K562 (cell line): ENCODE measurements around the gene ANXA10. TPM values are rescaled to one million over a fixed set of nuclear protein-coding genes. Genes with fewer than 3 reads are reported as not detected.

Experiments used
- ATAC-seq: fragments of 200-7000 bp; cut with Tn5 transposase; 3 replicates; pipeline ENCODE4 v1.9.1; 2020; ENCODE audit warnings: moderate library complexity
- BruUV-seq: library from RNA; stranded (reverse); fragments of 400-500 nt; replicated peaks from 2 replicates; lab custom pipeline; 2021; lab: Mats Ljungman, UMichigan
- CTCF ChIA-PET: fragments of 300-600 bp; formaldehyde crosslinking; extraction: SDS; loops from one replicate; lab custom pipeline; 2021; ENCODE audit warnings: low intra/inter-chr PET ratio; lab: Yijun Ruan, JAX
- POLR2A ChIA-PET: fragments of 300-600, 350-650 bp; sonication (Branson Sonifier 250); formaldehyde crosslinking; extraction: SDS; loops from one replicate; lab custom pipeline; 2021; ENCODE audit warnings: antibody characterized with exemption, inconsistent platforms; lab: Yijun Ruan, JAX
- DNase-seq, 4 experiments: peaks; one replicate each; pipeline versions ENCODE4 v3.0.0 to v3.0.0-alpha.2; 2011 to 2018; ENCODE audit warnings: low spot score in 3 of 4, mixed read lengths in 3 of 4; ENCODE audit errors: extremely low read depth in 1 of 4
- FAIRE-seq: peaks from 2 replicates; lab custom pipeline; 2011; peaks lifted over from hg19 to GRCh38; lab: Jason Lieb, UNC
- H2AFZ ChIP-seq: 2 replicates; pipeline ENCODE4 v1.6.0; 2011; ENCODE audit warnings: low read depth, low read length, control low read depth, inconsistent platforms
- H3K27ac ChIP-seq: fragments of 200-600 bp; 3 replicates; pipeline ENCODE4 v1.8.0; 2011; ENCODE audit warnings: low read depth, mild to moderate bottlenecking, control low read depth, inconsistent platforms, low read length, moderate library complexity, mixed read lengths; ENCODE audit errors: extremely low read depth
- H3K27me3 ChIP-seq, 2 experiments: fragments of 300-600 bp in 1 of 2; 2 replicates in 1 of 2; 3 replicates in 1 of 2; pipeline versions ENCODE4 v1.6.0 to v1.8.0; 2011; ENCODE audit warnings: inconsistent platforms in 2 of 2, low read length in 2 of 2, mild to moderate bottlenecking in 1 of 2, mixed read lengths in 1 of 2, moderate library complexity in 1 of 2; ENCODE audit not compliant: control insufficient read depth in 2 of 2, insufficient read depth in 2 of 2
- H3K36me3 ChIP-seq: fragments of 300-600 bp; 3 replicates; pipeline ENCODE4 v1.8.0; 2011; ENCODE audit warnings: mild to moderate bottlenecking, low read length, inconsistent platforms; ENCODE audit not compliant: control insufficient read depth, insufficient read depth
- H3K4me1 ChIP-seq, 2 experiments: fragments of 200-600 bp in 1 of 2; replicated peaks in 1 of 2; 2 replicates in 1 of 2; 3 replicates in 1 of 2; pipeline versions ENCODE4 v1.5.1 to v1.8.0; 2011; ENCODE audit warnings: inconsistent platforms in 2 of 2, low read length in 2 of 2, mild to moderate bottlenecking in 1 of 2, mixed read lengths in 1 of 2, moderate library complexity in 1 of 2; ENCODE audit not compliant: control insufficient read depth in 2 of 2, insufficient read depth in 2 of 2
- H3K4me2 ChIP-seq: 2 replicates; pipeline ENCODE4 v1.6.1; 2011; ENCODE audit warnings: low read length, control low read depth, inconsistent platforms, mixed read lengths; ENCODE audit not compliant: insufficient read depth
- H3K4me3 ChIP-seq: fragments of 200-600 bp; sonication (generic), shearing (Covaris generic); 2 replicates; pipeline ENCODE4 v1.5.1; 2016; ENCODE audit warnings: control low read depth, inconsistent platforms
- H3K79me2 ChIP-seq: fragments of 200-600 bp; 3 replicates; pipeline ENCODE4 v1.8.0; 2011; ENCODE audit warnings: low read length, inconsistent platforms; ENCODE audit not compliant: control insufficient read depth, insufficient read depth
- H3K9ac ChIP-seq, 2 experiments: 2 replicates each; pipeline versions ENCODE4 v1.6.0 to v1.6.1; 2011; ENCODE audit warnings: low read depth in 2 of 2, low read length in 2 of 2, control low read depth in 1 of 2, inconsistent platforms in 1 of 2, mild to moderate bottlenecking in 1 of 2, mixed read lengths in 1 of 2; ENCODE audit not compliant: insufficient read depth in 1 of 2
- H3K9me1 ChIP-seq: one replicate; pipeline ENCODE4 v1.6.0; 2011; ENCODE audit warnings: inconsistent platforms, mild to moderate bottlenecking, low read length, moderate library complexity; ENCODE audit not compliant: control insufficient read depth, insufficient read depth
- H3K9me3 ChIP-seq: replicated peaks from 2 replicates; pipeline ENCODE4 v1.5.1; 2011; ENCODE audit warnings: low read depth, low read length, inconsistent platforms; ENCODE audit not compliant: control insufficient read depth, insufficient read depth
- H4K20me1 ChIP-seq: replicated peaks from 2 replicates; pipeline ENCODE4 v1.6.1; 2011; ENCODE audit warnings: low read length, inconsistent platforms, mixed read lengths; ENCODE audit not compliant: control insufficient read depth, insufficient read depth
- CTBP1 ChIP-seq: fragments of 450-650 bp; IDR thresholded peaks from 2 replicates; pipeline ENCODE4 v1.6.1; 2016; ENCODE audit warnings: borderline replicate concordance
- MAFG ChIP-seq: fragments of 450-650 bp; conservative IDR thresholded peaks from 2 replicates; pipeline ENCODE4 v1.6.1; 2016; ENCODE audit warnings: missing genetic modification characterization, missing compliant biosample characterization
- POLR2H ChIP-seq: IDR thresholded peaks from 2 replicates; pipeline ENCODE4 v1.6.1; 2016; ENCODE audit warnings: missing genetic modification characterization, low read depth, mild to moderate bottlenecking, control low read depth, missing compliant biosample characterization, moderate library complexity
- SMAD2 ChIP-seq: fragments of 150-350 bp; IDR thresholded peaks from 2 replicates; pipeline ENCODE4 v1.6.1; 2014; ENCODE audit warnings: low read depth, mild to moderate bottlenecking, low read length
- WGBS: fragments of 100-300 bp; shearing (Covaris generic); methylation state at CpG from one replicate; pipeline ENCODE4 v1.1.6; 2016; ENCODE audit warnings: low coverage, mixed read lengths; ENCODE audit not compliant: insufficient coverage; ENCODE audit errors: missing lambda C conversion rate; 5-methylcytosine and 5-hydroxymethylcytosine counted together
- in situ Hi-C: fragments of 300-500 bp; cut with MboI; formaldehyde crosslinking; loops from 4 replicates; pipeline ENCODE4 v1.15.0; 2018; ENCODE audit warnings: inconsistent platforms, mixed read lengths
- intact Hi-C: fragments of 100-400 bp; cut with micrococcal nuclease; formaldehyde crosslinking; loops from 2 replicates; pipeline ENCODE4 v1.14.2; 2022
- polyA plus RNA-seq, 8 experiments: library from polyadenylated mRNA; depleted of rRNA in 4 of 8; stranded (reverse) in 5 of 8; unstranded in 3 of 8; fragments of >200 nt; fragmentation: Nextera tagmentation in 2 of 8; fragmentation: Illumina TruSeq in 1 of 8; extraction: Ambion mirVana in 2 of 8; extraction: Trizol in 1 of 8; gene quantifications; 2 replicates each; pipeline versions ENCODE4 v1.2.1 to v1.2.3, GENCODE V29; 2011 to 2014; ENCODE audit warnings: inconsistent platforms in 1 of 8, missing spikeins in 1 of 8
- total RNA-seq, 7 experiments: library from RNA; depleted of rRNA in 6 of 7; stranded (reverse); fragments of >200 nt in 6 of 7; fragmentation: Illumina TruSeq in 2 of 7; extraction: Trizol in 2 of 7; gene quantifications; 2 replicates each; pipeline versions ENCODE4 v1.2.1 to v1.2.3, GENCODE V29; 2011 to 2021; ENCODE audit warnings: low replicate concordance in 1 of 7
- TF ChIP-seq, protein P1 (sequence below): fragments of 450-650 bp; formaldehyde crosslinking; conservative IDR thresholded peaks from 2 replicates; pipeline ENCODE4 v1.4.0; 2022; ENCODE audit warnings: mild to moderate bottlenecking, missing genetic modification characterization
- TF ChIP-seq, protein P2 (sequence below): sonication (generic); IDR thresholded peaks from 2 replicates; pipeline ENCODE4 v1.6.1; 2016

Gene ANXA10
- total and polyA plus RNA-seq, 9 of the 15 experiments (the other 6 are each of a cell fraction or from before 2014, with no cell fraction given) = not detected

DNA sequence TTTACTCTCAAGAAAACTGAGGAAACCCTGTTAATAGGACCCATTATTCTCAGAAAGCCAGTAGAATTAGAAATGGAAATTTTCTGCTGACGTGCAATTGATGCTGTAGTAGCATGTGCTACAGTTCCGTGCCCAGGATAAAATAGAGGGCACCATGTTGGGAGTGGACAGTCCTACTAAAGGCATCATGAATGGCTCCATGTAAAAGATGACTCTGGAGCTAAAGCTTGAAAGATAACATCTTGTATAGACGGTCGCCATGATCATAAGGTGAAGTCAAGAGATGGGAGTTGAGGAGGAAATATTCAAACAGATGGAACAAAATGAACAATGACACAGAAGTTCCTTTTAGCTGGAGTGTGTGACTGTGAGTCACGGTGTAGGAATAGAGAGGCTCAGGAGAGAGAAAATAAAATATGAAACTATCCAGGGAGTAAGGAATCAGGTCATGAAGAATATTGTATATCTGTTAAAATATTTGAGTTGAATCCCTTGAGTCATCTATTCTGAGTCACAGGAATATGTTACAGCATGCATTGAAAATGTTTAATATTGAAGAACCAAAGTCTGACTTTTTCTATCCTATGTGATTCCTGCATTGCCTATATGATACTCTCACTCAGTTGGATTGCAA is 31.8 kb downstream of the ANXA10 start:
- ATAC-seq = no peak
- Histone ChIP-seq H3K27me3 (no peaks in the 10 kb centered on the region), H3K4me1 (no peaks in the 10 kb centered on the region), H3K4me2 (no peak overlapping the region), H3K27ac (no peak overlapping the region), H3K4me3 (no peak overlapping the region), H3K9ac (no peak overlapping the region), H3K9me3 (no peaks in the 10 kb centered on the region), H3K79me2 (no peaks in the 10 kb centered on the region), H4K20me1 (no peaks in the 10 kb centered on the region), H2AFZ (no peak overlapping the region), H3K9me1 (no peaks in the 10 kb centered on the region), H3K36me3 (no peaks in the 10 kb centered on the region)
- intact Hi-C loops = no loop called here
- CTCF ChIA-PET = no interaction called here
- no peak for DNase-seq
- in situ Hi-C loops = no loop called here
- WGBS = 1% methylated on average over 5 of the region's 5 CpGs
- FAIRE-seq = no peak
- POLR2A ChIA-PET = no interaction called here
- TF ChIP-seq, protein P1, sequence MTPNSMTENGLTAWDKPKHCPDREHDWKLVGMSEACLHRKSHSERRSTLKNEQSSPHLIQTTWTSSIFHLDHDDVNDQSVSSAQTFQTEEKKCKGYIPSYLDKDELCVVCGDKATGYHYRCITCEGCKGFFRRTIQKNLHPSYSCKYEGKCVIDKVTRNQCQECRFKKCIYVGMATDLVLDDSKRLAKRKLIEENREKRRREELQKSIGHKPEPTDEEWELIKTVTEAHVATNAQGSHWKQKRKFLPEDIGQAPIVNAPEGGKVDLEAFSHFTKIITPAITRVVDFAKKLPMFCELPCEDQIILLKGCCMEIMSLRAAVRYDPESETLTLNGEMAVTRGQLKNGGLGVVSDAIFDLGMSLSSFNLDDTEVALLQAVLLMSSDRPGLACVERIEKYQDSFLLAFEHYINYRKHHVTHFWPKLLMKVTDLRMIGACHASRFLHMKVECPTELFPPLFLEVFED = no peak
- TF ChIP-seq MAFG (tag) (no peak), SMAD2 (no peak), POLR2H (no peak), CTBP1 (no peak)
- TF ChIP-seq, protein P2, sequence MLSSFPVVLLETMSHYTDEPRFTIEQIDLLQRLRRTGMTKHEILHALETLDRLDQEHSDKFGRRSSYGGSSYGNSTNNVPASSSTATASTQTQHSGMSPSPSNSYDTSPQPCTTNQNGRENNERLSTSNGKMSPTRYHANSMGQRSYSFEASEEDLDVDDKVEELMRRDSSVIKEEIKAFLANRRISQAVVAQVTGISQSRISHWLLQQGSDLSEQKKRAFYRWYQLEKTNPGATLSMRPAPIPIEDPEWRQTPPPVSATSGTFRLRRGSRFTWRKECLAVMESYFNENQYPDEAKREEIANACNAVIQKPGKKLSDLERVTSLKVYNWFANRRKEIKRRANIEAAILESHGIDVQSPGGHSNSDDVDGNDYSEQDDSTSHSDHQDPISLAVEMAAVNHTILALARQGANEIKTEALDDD = no peak
- BruUV-seq = no TSS peak
